Gastrocnemius medialis (tissue), 4 donors: Measurements from ENCODE around the gene COQ8B. TPM values are rescaled to one million over a fixed set of nuclear protein-coding genes. Genes with fewer than 3 reads are reported as not detected.

Experiments used
- ATAC-seq, 2 donors: fragments of 150-250 bp; one replicate each; pipeline ENCODE4 v1.9.1; 2016
- DNase-seq, 2 donors: peaks; one replicate each; pipeline ENCODE4 v3.0.0-alpha.2; 2019
- H3K27ac ChIP-seq, 4 donors: fragments of 200-600 bp; sonication (generic); 1 replicate in 1 of 4; 2 replicates in 3 of 4; pipeline ENCODE4 v1.5.1; 2016 to 2018; ENCODE audit warnings: mild to moderate bottlenecking in 2 of 4, moderate library complexity in 1 of 4
- H3K27me3 ChIP-seq, 3 donors: fragments of 200-600 bp; sonication (generic) in 2 of 3; 1 replicate in 1 of 3; 2 replicates in 2 of 3; pipeline versions ENCODE4 v1.5.1 to v1.6.0; 2016 to 2019; ENCODE audit warnings: mild to moderate bottlenecking in 1 of 3, moderate library complexity in 1 of 3
- H3K36me3 ChIP-seq, 2 donors: fragments of 200-600 bp; sonication (generic) in 1 of 2; one replicate each; pipeline ENCODE4 v1.5.1; 2017 to 2018
- H3K4me1 ChIP-seq, 2 donors: fragments of 200-600 bp; sonication (generic) in 1 of 2; one replicate each; pipeline ENCODE4 v1.5.1; 2016 to 2017; ENCODE audit warnings: mild to moderate bottlenecking in 2 of 2
- H3K4me3 ChIP-seq, 4 donors: fragments of 200-600 bp; sonication (generic) in 3 of 4; 1 replicate in 1 of 4; 2 replicates in 3 of 4; pipeline ENCODE4 v1.5.1; 2016 to 2019; ENCODE audit warnings: mild to moderate bottlenecking in 2 of 4
- H3K9me3 ChIP-seq, 3 donors: fragments of 200-600 bp; sonication (generic) in 2 of 3; 1 replicate in 1 of 3; 2 replicates in 2 of 3; pipeline ENCODE4 v1.5.1; 2016 to 2019
- POLR2A ChIP-seq, 2 donors: fragments of 450-650 bp; IDR thresholded peaks; one replicate each; pipeline ENCODE4 v1.6.1; 2017; ENCODE audit warnings: antibody characterized with exemption in 2 of 2, mild to moderate bottlenecking in 2 of 2, moderate library complexity in 2 of 2
- in situ Hi-C, 4 donors: fragments of 200-750 bp; cut with MboI; loops; one replicate each; pipeline versions ENCODE4 v1.15.0 to v1.8.0; 2017; ENCODE audit warnings: low sequenced_read_pairs in 4 of 4
- intact Hi-C: fragments of 100-400 bp; cut with DNase I; formaldehyde crosslinking; loops from one replicate; pipeline ENCODE4 v1.15.1; 2023; ENCODE audit warnings: low total_unique reads
- total RNA-seq, 4 donors: library from RNA; depleted of rRNA; stranded (reverse); fragments of >200 nt; gene quantifications; one replicate each; pipeline versions ENCODE4 v1.1.0 to v1.2.3, GENCODE V29; 2016
- TF ChIP-seq, protein P1 (sequence below), 5 experiments: fragments of 450-650 bp in 3 of 5; fragments of 200-600 bp in 2 of 5; sonication (generic) in 2 of 5; IDR thresholded peaks in 4 of 5; conservative IDR thresholded peaks in 1 of 5; 1 replicate in 4 of 5; 2 replicates in 1 of 5; pipeline ENCODE4 v1.5.1; 2016 to 2019; ENCODE audit warnings: antibody characterized with exemption in 5 of 5, mild to moderate bottlenecking in 3 of 5, moderate library complexity in 3 of 5

Gene COQ8B
- total RNA-seq, 4 donors from 2014 or later: 14.9 to 30.7 (median 20.2) TPM

DNA sequence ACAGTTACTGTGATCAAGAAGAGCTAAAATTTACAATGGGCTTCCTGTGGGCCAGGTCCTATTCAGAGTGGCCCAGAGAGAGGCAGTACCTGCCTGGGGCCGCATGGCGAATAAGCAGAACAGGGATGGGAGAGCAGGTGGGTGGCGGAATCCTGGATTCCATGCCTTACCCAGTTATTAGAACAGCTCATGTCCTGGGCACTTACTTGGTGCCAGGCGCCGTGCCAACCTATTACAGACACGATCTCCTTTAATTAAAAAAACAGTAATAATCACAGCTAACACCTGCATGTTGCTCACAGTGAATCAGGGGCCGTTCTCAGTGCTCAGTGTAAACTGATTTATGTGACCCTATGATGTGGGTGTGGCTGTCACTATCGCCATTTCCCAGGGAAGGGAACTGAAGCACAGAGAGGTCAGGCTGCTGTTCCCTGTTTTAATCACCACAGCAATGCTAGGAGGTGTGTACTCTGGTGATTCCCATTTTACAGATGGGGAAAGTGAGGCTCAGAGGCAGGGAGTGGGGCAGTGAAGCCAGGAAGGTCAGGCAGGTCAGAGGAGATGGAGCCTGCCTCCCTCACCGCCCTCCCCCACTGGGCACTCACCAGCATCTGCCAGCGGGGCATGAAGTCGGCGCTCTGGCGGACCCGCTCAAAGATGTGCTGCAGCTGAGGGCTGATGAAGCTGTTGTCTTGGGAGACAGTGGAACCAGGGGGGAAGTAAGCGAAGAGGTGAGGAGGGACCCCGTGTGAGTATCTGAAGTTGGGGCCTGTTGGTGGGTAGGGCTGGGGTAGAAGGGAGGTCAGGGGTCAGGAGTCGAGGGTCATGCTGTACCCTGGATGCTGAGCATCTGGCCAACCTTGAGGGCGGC is 12.0 kb downstream of the COQ8B start:
- Histone ChIP-seq H3K27me3 (no peaks in the 10 kb centered on the region), H3K4me1 (no peaks in the 10 kb centered on the region), H3K9me3 (no peaks in the 10 kb centered on the region), H3K4me3 (no peak overlapping the region), H3K36me3 (peaks cover 0 to 42% of the 10 kb centered on the region in 2 donors), H3K27ac (peak overlapping the region in 1 of 4 donors; percentile 34)
- DNase-seq (no peak), ATAC-seq (no peak)
- in situ Hi-C loops: no loop called here
- TF ChIP-seq POLR2A (IDR thresholded peaks at IDR 0.05): no peak
- TF ChIP-seq, protein P1, sequence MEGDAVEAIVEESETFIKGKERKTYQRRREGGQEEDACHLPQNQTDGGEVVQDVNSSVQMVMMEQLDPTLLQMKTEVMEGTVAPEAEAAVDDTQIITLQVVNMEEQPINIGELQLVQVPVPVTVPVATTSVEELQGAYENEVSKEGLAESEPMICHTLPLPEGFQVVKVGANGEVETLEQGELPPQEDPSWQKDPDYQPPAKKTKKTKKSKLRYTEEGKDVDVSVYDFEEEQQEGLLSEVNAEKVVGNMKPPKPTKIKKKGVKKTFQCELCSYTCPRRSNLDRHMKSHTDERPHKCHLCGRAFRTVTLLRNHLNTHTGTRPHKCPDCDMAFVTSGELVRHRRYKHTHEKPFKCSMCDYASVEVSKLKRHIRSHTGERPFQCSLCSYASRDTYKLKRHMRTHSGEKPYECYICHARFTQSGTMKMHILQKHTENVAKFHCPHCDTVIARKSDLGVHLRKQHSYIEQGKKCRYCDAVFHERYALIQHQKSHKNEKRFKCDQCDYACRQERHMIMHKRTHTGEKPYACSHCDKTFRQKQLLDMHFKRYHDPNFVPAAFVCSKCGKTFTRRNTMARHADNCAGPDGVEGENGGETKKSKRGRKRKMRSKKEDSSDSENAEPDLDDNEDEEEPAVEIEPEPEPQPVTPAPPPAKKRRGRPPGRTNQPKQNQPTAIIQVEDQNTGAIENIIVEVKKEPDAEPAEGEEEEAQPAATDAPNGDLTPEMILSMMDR (IDR thresholded peaks at IDR 0.05 in 4 of 5, conservative IDR thresholded peaks at IDR 0.05 in 1 of 5): no peak
- intact Hi-C loops: no loop called here

DNA sequence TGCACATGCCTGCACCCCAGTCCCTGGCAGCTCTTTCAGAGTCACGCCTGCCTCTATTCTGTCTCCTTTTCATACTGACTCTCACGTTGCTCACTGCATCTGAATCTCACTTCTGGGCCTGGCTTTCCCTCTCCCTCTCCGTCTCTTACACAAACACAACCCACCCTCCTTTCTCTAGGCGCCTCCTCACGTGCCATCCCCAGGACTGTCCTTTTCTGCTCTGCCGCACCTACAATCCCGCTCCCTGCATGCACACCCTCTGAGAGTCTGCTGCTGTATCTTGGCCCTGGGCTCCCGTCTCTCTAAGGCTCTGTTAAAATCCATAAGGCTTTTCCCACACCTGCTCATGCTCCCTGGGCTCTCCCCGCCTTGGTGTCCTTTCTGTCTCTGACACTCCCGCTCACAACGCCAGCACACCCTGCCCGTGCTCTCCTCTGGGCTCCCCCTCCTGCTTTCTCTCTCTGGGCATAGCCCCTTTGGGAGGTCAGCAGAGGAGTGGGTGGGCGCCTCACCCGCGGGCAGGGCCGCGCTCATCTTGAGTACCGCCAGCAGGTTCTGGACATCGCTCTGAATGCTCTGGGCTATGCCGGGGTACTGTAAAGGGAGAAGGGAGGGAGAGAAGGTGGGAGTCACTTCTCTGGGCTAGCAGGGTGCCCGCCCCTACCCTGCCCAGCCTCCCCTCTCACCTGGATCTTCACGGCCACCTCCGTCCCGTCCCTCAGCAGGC is 13.5 kb downstream of the COQ8B start:
- H3K36me3 ChIP-seq: peaks cover 0 to 28% of the 10 kb centered on the region in 2 donors
- H3K9me3 ChIP-seq: no peaks in the 10 kb centered on the region
- no peaks in the 10 kb centered on the region for H3K4me1 ChIP-seq
- intact Hi-C loops: no loop called here
- no peak overlapping the region for H3K4me3 ChIP-seq
- no peaks in the 10 kb centered on the region for H3K27me3 ChIP-seq
- TF ChIP-seq, protein P1 (IDR thresholded peaks at IDR 0.05 in 4 of 5, conservative IDR thresholded peaks at IDR 0.05 in 1 of 5): no peak
- no peak for TF ChIP-seq POLR2A (IDR thresholded peaks at IDR 0.05)
- in situ Hi-C loops: no loop called here
- DNase-seq (no peak), ATAC-seq (no peak)
- no peak overlapping the region for H3K27ac ChIP-seq

DNA sequence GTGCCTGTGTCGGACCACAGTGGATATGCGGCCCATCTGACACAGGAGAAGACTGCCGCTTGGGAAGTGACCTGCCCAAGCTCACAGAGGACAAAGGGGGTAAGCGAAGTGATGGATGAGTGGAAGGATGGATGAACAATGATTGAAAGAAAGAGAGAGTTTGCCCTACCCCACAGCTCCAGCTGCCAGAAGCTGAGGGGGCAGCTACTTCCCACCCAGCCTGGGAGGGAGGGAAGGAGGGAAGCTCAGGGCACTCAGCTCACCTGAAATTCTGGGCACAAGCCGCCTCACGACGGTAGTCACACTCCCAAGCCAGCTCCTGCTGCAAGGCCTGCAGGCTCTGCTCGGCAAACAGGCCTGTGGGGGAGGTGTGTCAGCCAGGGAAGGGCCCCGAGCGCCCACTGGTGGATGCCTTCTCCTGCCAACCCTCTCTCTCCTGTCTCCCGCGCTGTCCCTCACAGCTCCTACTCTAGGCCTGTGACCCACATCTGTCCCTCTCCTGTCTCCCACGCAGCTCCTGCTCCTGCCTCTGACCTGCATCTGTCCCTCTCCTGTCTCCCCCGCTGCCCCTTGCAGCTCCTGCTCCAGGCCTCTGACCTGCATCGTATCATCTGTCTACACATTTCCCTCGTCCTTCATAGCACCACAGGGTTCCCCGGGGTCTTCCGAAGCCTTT is 14.2 kb downstream of the COQ8B start:
- H3K27me3 ChIP-seq: no peaks in the 10 kb centered on the region
- in situ Hi-C loops (no loop called here), intact Hi-C loops (no loop called here)
- DNase-seq (no peak), ATAC-seq (no peak)
- no peak overlapping the region for H3K27ac ChIP-seq
- TF ChIP-seq, protein P1 (IDR thresholded peaks at IDR 0.05 in 4 of 5, conservative IDR thresholded peaks at IDR 0.05 in 1 of 5): no peak
- no peak for TF ChIP-seq POLR2A (IDR thresholded peaks at IDR 0.05)
- H3K36me3 ChIP-seq: peaks cover 0 to 25% of the 10 kb centered on the region in 2 donors
- H3K4me3 ChIP-seq: no peak overlapping the region
- no peaks in the 10 kb centered on the region for H3K4me1 ChIP-seq
- no peaks in the 10 kb centered on the region for H3K9me3 ChIP-seq

DNA sequence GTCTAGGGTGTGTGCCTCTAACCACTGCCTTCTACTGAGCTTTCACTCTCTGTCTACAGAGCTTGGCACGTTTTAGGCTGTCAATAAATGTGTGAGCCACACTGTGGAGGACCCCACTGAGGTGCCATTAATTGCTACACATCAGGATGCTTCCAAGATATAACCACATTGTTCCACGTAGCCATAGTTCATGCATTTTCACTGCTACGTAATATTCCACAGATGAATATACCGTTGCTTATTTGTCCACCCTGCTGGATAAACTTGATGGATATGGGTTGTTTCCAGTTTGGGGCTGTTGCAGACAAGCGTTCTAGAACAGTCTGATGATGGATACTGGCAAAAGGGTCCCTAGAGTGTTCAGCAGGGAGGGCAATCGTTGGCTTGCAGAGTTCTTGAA is 14.9 kb downstream of the COQ8B start:
- in situ Hi-C loops: no loop called here
- H3K9me3 ChIP-seq: no peaks in the 10 kb centered on the region
- TF ChIP-seq, protein P1 (IDR thresholded peaks at IDR 0.05 in 4 of 5, conservative IDR thresholded peaks at IDR 0.05 in 1 of 5): no peak
- no peak for TF ChIP-seq POLR2A (IDR thresholded peaks at IDR 0.05)
- no peaks in the 10 kb centered on the region for H3K27me3 ChIP-seq
- no peak overlapping the region for H3K4me3 ChIP-seq
- no peak for ATAC-seq
- no peaks in the 10 kb centered on the region for H3K4me1 ChIP-seq
- no peak overlapping the region for H3K27ac ChIP-seq
- no peak for DNase-seq
- intact Hi-C loops: no loop called here
- H3K36me3 ChIP-seq: peaks cover 0 to 25% of the 10 kb centered on the region in 2 donors
